ENCODE measurements around the gene GAGE12F. TPM values are rescaled to one million over a fixed set of nuclear protein-coding genes. Genes with fewer than 3 reads are reported as not detected.

Gene GAGE12F
- total RNA-seq, 1 experiment from 2014 or later = not detected

Other genes with a start within 250 kb of the GAGE12F start
- not detected in 2 replicates for gene GAGE12J, start 238.8 kb upstream of the GAGE12F start, total RNA-seq (2021)
- gene GAGE13, start 229.3 kb upstream of the GAGE12F start, total RNA-seq (2021) = not detected in 2 replicates
- gene GAGE12C, start 28.7 kb upstream of the GAGE12F start, total RNA-seq (2021) = not detected in 2 replicates
- not detected in 2 replicates for gene GAGE12D, start 19.1 kb upstream of the GAGE12F start, total RNA-seq (2021)
- gene GAGE12E, start 9.6 kb upstream of the GAGE12F start, total RNA-seq (2021) = not detected in 2 replicates
- gene GAGE12G, start 9.6 kb downstream of the GAGE12F start, total RNA-seq (2021) = not detected in 2 replicates
- gene GAGE12H, start 19.1 kb downstream of the GAGE12F start, total RNA-seq (2021) = not detected in 2 replicates
- not detected in 2 replicates for gene GAGE2A, start 28.7 kb downstream of the GAGE12F start, total RNA-seq (2021)
- not detected in 2 replicates for gene GAGE1, start 38.2 kb downstream of the GAGE12F start, total RNA-seq (2021)
- not detected in 2 replicates for gene PAGE1, start 135.1 kb downstream of the GAGE12F start, total RNA-seq (2021)

Measured in A673 (cell line).